Hepatocyte (in vitro differentiated cells): ENCODE data around the gene STK11.

Experiments used
- EZH2phosphoT487 ChIP-seq: fragments of 200-600 bp; sonication (generic); IDR thresholded peaks from one replicate; pipeline ENCODE4 v1.6.1; 2018; ENCODE audit warnings: antibody characterized with exemption, mild to moderate bottlenecking, low read depth, moderate library complexity; ENCODE audit not compliant: unreplicated experiment, severe bottlenecking
- TF ChIP-seq, protein P1 (sequence below): fragments of 200-600 bp; sonication (generic); IDR thresholded peaks from 2 replicates; pipeline ENCODE4 v1.5.1; 2016; ENCODE audit warnings: antibody characterized with exemption, mild to moderate bottlenecking; ENCODE audit not compliant: poor library complexity

DNA sequence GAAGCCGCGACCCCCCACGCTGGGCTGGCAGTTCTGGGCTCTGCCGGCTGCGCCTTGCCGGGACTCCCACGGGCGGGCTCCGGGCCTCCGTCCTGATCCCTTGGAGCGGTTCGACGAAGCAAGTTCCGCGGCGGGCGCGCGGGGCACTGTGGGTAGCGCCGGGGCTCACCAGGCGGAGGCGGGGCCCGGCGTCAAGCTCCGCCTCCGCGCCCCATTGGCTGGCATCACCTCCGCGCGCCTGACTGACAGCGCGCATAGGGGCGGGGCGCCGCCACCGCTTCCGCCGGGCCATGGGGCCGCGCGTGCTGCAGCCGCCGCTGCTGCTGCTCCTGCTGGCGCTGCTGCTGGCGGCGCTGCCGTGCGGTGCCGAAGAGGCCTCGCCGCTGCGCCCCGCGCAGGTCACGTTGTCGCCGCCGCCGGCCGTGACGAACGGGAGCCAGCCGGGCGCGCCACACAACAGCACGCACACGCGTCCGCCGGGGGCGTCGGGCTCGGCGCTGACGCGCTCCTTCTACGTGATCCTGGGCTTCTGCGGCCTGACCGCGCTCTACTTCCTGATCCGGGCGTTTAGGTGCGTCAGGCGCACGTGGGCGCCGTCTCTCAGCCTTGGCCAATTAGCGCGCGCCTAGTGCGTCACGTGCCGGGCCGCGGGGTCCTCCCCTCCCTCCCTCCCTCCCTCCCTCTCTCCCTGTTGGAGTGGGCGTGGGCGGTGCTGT is 69.8 kb downstream of the STK11 start, which contains the start of gene FAM174C:
- TF ChIP-seq, protein P1, sequence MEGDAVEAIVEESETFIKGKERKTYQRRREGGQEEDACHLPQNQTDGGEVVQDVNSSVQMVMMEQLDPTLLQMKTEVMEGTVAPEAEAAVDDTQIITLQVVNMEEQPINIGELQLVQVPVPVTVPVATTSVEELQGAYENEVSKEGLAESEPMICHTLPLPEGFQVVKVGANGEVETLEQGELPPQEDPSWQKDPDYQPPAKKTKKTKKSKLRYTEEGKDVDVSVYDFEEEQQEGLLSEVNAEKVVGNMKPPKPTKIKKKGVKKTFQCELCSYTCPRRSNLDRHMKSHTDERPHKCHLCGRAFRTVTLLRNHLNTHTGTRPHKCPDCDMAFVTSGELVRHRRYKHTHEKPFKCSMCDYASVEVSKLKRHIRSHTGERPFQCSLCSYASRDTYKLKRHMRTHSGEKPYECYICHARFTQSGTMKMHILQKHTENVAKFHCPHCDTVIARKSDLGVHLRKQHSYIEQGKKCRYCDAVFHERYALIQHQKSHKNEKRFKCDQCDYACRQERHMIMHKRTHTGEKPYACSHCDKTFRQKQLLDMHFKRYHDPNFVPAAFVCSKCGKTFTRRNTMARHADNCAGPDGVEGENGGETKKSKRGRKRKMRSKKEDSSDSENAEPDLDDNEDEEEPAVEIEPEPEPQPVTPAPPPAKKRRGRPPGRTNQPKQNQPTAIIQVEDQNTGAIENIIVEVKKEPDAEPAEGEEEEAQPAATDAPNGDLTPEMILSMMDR = no peak
- no peak for TF ChIP-seq EZH2phosphoT487
